Heart right ventricle (tissue), 16 donors: ENCODE measurements around the gene EGFLAM. TPM values are rescaled to one million over a fixed set of nuclear protein-coding genes. Genes with fewer than 3 reads are reported as not detected.

Experiments
- ATAC-seq, 8 donors: fragments of 200-7000 bp; cut with Tn5 transposase; one replicate each; pipeline ENCODE4 v1.9.1; 2020; ENCODE audit warnings: mild to moderate bottlenecking in 8 of 8, moderate library complexity in 8 of 8, moderate number of reproducible peaks in 1 of 8
- DNase-seq, 2 donors: peaks; one replicate each; pipeline ENCODE4 v3.0.0-alpha.2; 2020
- H3K27ac ChIP-seq, 10 donors: fragments of 200-600 bp; sonication (generic) in 2 of 10; one replicate each; pipeline versions ENCODE4 v1.5.0 to v1.8.0; 2020 to 2022; ENCODE audit warnings: mild to moderate bottlenecking in 3 of 10
- H3K27me3 ChIP-seq, 7 donors: fragments of 200-600 bp; one replicate each; pipeline ENCODE4 v1.8.0; 2021 to 2022; ENCODE audit warnings: mild to moderate bottlenecking in 2 of 7
- H3K36me3 ChIP-seq, 9 donors: fragments of 200-600 bp; sonication (generic) in 1 of 9; one replicate each; pipeline versions ENCODE4 v1.5.0 to v1.8.0; 2020 to 2022; ENCODE audit warnings: mild to moderate bottlenecking in 2 of 9
- H3K4me1 ChIP-seq, 9 donors: fragments of 200-600 bp; sonication (generic) in 1 of 9; one replicate each; pipeline versions ENCODE4 v1.5.0 to v1.8.0; 2020 to 2022; ENCODE audit warnings: mild to moderate bottlenecking in 4 of 9
- H3K4me3 ChIP-seq, 10 donors: fragments of 200-600 bp; sonication (generic) in 2 of 10; one replicate each; pipeline versions ENCODE4 v1.5.0 to v1.8.0; 2020 to 2022; ENCODE audit warnings: mild to moderate bottlenecking in 7 of 10, moderate library complexity in 2 of 10
- H3K9me3 ChIP-seq, 11 donors: fragments of 200-600 bp in 10 of 11; sonication (generic) in 2 of 11; one replicate each; pipeline versions ENCODE4 v1.5.0 to v1.8.0; 2013 to 2022; ENCODE audit warnings: mild to moderate bottlenecking in 2 of 11, control low read depth in 1 of 11, moderate library complexity in 1 of 11
- CTCF ChIP-seq, 9 donors: fragments of 200-600 bp; sonication (generic) in 2 of 9; IDR thresholded peaks; one replicate each; pipeline versions ENCODE4 v1.5.0 to v1.8.0; 2021 to 2022; ENCODE audit warnings: antibody characterized with exemption in 9 of 9, mild to moderate bottlenecking in 5 of 9, moderate library complexity in 1 of 9
- WGBS, 2 donors: extraction: QIAGEN DNeasy Blood & Tissue Kit; methylation state at CpG; one replicate each; pipeline ENCODE4 v1.1.7; 2013; ENCODE audit warnings: inconsistent platforms in 1 of 2; 5-methylcytosine and 5-hydroxymethylcytosine counted together
- intact Hi-C, 10 donors: fragments of 100-400 bp; cut with DNase I; formaldehyde crosslinking; loops; one replicate each; pipeline versions ENCODE4 v1.11.1 to v1.14.2; 2022
- polyA plus RNA-seq, 2 donors: library from polyadenylated mRNA; stranded (reverse); fragments of 200-250 nt; gene quantifications; one replicate each; pipeline ENCODE4 v1.2.3, GENCODE V29; 2013
- total RNA-seq, 10 donors: library from RNA; stranded (reverse); fragmentation: NEBNext Ultra II Directional in 3 of 10; extraction: Animal tissue kit (Norgen Biotek cat#: 25700) in 3 of 10; gene quantifications; one replicate each; pipeline versions ENCODE4 v1.2.1 to v1.2.4, GENCODE V29; 2021 to 2023
- donor health status: Arrhythmogenic right ventricular cardiomyopathy.
- donor health status: ischemic (EF 13 %, LVEDD 7.1; RV severe dilation, severe dysfunction).
- donor health status: healthy with polysubstance abuse.
- donor health status: DM: no; HTN: yes; CAD: no.
- donor health status: DM: no; HTN: no; CAD: no.
- donor health status: ischemic (EF 25% LVEDD 6.9; RV normal size, moderate dysfunction).
- donor health status: ischemic (EF 25% LVEDD 5.7; RV mildly dilated, moderate dysfunction).
- donor health status: healthy.
- donor health status: DM: yes; HTN: yes; CAD: no.
- donor health status: Ischemic cardiomyopathy.
- donor health status: ischemic (EF 35%, LVEDD 5.7; RV mildly dilated, moderate dysfunction).
- donor health status: nonischemic (EF 11% LVEDD 7.7; RV severe dilation, severe dysfunction).
- donor health status: DM: yes; HTN: yes; CAD: no.
- donor health status: PGD.
- donor health status: ischemic (EF 29% LVEDD 5.4; RV normal size, mild dysfunction).
- donor health status: nonischemic (EF 23%, LVEDD 6.1; RV moderate dilation, normal function).

Gene EGFLAM
- total and polyA plus RNA-seq, 12 donors, result 3.4 to 15.3 (median 7.6) TPM

GRCh38 chr5:38424148-38425060, 166.0 kb downstream of the EGFLAM start:
- Histone ChIP-seq H3K4me1 (peaks cover 0 to 5% (median 0%) of the 10 kb centered on the region in 9 donors), H3K27ac (no peak overlapping the region), H3K27me3 (peaks cover 0 to 23% (median 0%) of the 10 kb centered on the region in 7 donors), H3K4me3 (no peak overlapping the region), H3K36me3 (no peaks in the 10 kb centered on the region), H3K9me3 (no peaks in the 10 kb centered on the region)
- no peak for TF ChIP-seq CTCF (IDR thresholded peaks at IDR 0.05)
- intact Hi-C loops, result loop anchor here in 5 of 10 donors (5.0 to 10.0 kb wide), 3 partner anchors 383 to 500 kb away; no protein-coding TSS in a partner anchor
- ATAC-seq (no peak), DNase-seq (no peak)
- 85 to 91% methylated on average over 4 of the region's 4 CpGs for WGBS, 2 donors

GRCh38 chr5:38426490-38426889, 168.1 kb downstream of the EGFLAM start:
- intact Hi-C loops, result loop anchor here in 1 of 10 donors (10.0 kb wide), 1 partner anchor 498 kb away; no protein-coding TSS in a partner anchor

GRCh38 chr5:38426986-38427950, 168.9 kb downstream of the EGFLAM start:
- 81 to 85% methylated on average over 9 of the region's 9 CpGs for WGBS, 2 donors
- no peak for DNase-seq

More at GRCh38 chr5:38426490-38426889, 168.1 kb downstream of the EGFLAM start:
- WGBS, 2 donors, result 78 to 97% methylated on average over 1 of the region's 1 CpG
- Histone ChIP-seq H3K27ac (no peak overlapping the region), H3K9me3 (no peaks in the 10 kb centered on the region), H3K27me3 (peaks cover 0 to 32% (median 0%) of the 10 kb centered on the region in 7 donors), H3K4me3 (no peak overlapping the region), H3K4me1 (peaks cover 0 to 4% (median 0%) of the 10 kb centered on the region in 9 donors), H3K36me3 (no peaks in the 10 kb centered on the region)
- no peak for TF ChIP-seq CTCF (IDR thresholded peaks at IDR 0.05)
- DNase-seq (no peak), ATAC-seq (peak in 1 of 8 donors; percentile 13)

More at GRCh38 chr5:38426986-38427950, 168.9 kb downstream of the EGFLAM start:
- H3K27ac ChIP-seq, result no peak overlapping the region
- peaks cover 0 to 4% (median 0%) of the 10 kb centered on the region in 9 donors for H3K4me1 ChIP-seq
- no peaks in the 10 kb centered on the region for H3K36me3 ChIP-seq
- TF ChIP-seq CTCF (IDR thresholded peaks at IDR 0.05), result no peak
- H3K4me3 ChIP-seq, result no peak overlapping the region
- no peaks in the 10 kb centered on the region for H3K9me3 ChIP-seq
- H3K27me3 ChIP-seq, result peaks cover 0 to 38% (median 0%) of the 10 kb centered on the region in 7 donors
- ATAC-seq, result no peak
- intact Hi-C loops, result loop anchor here in 1 of 10 donors (10.0 kb wide), 1 partner anchor 498 kb away; no protein-coding TSS in a partner anchor
